Measurements from ENCODE around the gene EPX.

The EPX gene

DNA sequence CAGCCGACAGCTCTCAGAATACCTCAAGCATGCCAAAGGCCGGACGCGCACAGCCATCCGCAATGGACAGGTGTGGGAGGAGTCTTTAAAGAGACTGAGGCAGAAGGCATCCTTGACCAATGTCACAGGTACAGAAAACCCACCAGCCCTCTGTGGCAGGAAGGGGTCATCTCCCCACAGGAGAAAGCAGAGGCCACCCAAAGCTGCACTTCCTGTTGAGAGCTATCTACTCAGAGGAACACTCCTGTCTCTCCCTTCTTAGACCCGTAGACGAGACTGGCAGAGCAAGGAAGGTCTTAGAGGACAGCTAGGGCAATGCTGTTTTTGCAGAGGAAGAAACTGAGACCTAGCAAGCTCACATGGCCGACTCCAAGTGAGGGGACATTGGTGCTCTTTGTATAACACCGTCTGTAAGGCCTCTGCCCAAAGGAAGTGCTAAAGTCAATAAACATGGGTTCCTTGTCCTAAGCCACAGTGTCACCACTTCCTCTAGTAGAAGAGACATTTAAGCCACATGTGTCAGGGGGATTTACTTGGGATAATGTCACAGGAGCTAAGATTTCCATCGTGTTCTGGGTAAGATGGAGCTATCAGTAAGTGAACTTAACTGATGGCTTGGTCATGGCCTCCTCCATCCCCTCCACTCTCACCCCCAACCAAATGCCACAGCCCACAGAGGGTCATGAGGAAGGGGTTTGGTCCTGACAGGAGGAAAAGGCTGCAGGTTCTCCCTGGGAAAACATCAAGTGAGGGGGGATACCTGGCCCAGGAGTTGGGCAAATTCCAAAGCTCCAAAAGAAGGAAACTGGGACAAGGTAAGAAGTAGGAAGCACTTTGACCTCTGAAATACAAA is 55.2 kb downstream of the EPX start:
- TF ChIP-seq CTCF (IDR thresholded peaks at IDR 0.05; ENCODE audit: insufficient read depth, low read depth, low read length, missing control alignments): no peak
- no peak overlapping the region for H3K4me3 ChIP-seq (ENCODE audit: low read depth, low read length)
- DNase-seq (ENCODE audit: low read depth): peak; percentile 10

- no peak for DNase-seq (ENCODE audit: low read depth)
- no peak for TF ChIP-seq CTCF (IDR thresholded peaks at IDR 0.05; ENCODE audit: insufficient read depth, low read depth, low read length, missing control alignments)
- H3K4me3 ChIP-seq (ENCODE audit: low read depth, low read length): no peak overlapping the region
Observed at GRCh38 chr17:58248955-58249269, 56.4 kb downstream of the EPX start.

DNA sequence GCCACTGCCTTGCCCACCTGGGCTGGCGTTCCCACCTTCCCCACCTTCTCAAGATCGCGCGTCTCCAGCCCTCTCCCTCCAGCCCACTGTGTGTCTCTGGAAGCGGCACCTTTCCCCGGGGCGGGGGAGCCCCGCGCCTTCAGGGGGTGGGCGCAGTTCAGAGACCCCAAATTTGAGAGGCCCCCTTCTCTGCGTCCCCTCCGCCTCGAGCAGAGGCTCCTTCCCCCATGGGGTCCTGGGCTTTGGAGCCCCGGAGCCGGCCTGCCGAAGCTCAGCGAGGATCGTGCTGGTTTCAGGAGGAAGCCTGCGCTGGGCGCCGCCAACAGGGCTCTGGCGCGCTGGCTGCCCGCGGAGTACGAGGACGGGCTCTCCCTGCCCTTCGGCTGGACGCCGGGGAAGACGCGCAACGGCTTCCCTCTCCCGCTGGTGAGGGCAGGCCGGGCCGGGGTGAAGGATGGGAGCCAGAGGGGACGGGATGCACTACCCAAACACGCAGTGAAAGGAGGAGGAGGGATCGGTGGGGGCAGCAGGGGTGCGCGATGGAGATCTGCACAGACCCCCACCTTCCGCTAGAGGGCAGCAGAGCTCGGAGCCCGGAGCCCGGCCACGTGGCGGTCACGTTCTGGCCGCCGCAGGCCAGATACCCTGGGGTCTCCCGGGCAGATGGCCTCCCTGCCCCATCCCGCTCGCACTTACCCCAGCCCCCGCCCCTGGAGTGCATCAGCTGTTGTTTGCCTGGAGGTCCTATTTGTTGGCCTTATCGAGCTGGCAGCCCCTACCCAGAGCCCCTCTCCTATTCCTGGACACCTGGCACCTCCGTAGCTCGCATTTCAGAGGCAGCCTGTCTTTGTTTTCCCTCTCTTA is 57.0 kb downstream of the EPX start:
- H3K4me3 ChIP-seq (ENCODE audit: low read depth, low read length): peak overlapping the region; percentile 53
- DNase-seq (ENCODE audit: low read depth): peak; percentile 66
- TF ChIP-seq CTCF (IDR thresholded peaks at IDR 0.05; ENCODE audit: insufficient read depth, low read depth, low read length, missing control alignments): peak; percentile 93

DNA sequence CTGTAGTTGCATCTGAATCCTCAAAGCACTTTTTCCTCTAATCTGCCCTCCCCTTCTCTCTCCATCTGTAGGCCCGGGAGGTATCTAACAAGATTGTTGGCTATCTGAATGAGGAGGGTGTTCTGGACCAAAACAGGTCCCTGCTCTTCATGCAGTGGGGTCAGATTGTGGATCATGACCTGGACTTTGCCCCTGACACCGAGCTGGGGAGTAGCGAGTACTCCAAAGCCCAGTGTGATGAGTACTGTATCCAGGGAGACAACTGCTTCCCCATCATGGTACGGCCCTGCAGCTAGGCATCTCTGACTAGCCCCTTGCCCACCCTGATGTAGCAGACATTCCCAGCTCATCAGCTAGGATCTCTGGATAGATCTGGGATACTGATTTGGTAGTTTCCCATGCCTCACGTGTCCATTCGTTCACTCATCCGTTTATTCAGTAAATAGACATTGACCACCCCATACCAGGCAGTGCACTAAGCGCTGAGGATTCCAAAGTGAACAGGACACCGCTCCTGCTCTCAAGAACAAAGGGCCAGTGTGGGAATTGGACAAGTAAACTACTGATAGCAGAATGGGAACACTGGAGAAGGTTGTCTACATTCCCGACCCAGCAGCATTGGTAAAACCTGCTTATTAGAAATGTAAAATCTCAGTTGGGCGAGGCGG is 58.0 kb downstream of the EPX start:
- no peak for DNase-seq (ENCODE audit: low read depth)
- H3K4me3 ChIP-seq (ENCODE audit: low read depth, low read length): no peak overlapping the region
- TF ChIP-seq CTCF (IDR thresholded peaks at IDR 0.05; ENCODE audit: insufficient read depth, low read depth, low read length, missing control alignments): no peak

- no peak for DNase-seq (ENCODE audit: low read depth)
- no peak for TF ChIP-seq CTCF (IDR thresholded peaks at IDR 0.05; ENCODE audit: insufficient read depth, low read depth, low read length, missing control alignments)
- H3K4me3 ChIP-seq (ENCODE audit: low read depth, low read length): no peak overlapping the region
Observed at GRCh38 chr17:58252141-58252540, 59.6 kb downstream of the EPX start.

GRCh38 chr17:58253082-58253481 is 60.6 kb downstream of the EPX start:
- no peak overlapping the region for H3K4me3 ChIP-seq (ENCODE audit: low read depth, low read length)
- TF ChIP-seq CTCF (IDR thresholded peaks at IDR 0.05; ENCODE audit: insufficient read depth, low read depth, low read length, missing control alignments): no peak
- no peak for DNase-seq (ENCODE audit: low read depth)
